ENCODE measurements around the gene SYT13.

Gene SYT13, protein sequence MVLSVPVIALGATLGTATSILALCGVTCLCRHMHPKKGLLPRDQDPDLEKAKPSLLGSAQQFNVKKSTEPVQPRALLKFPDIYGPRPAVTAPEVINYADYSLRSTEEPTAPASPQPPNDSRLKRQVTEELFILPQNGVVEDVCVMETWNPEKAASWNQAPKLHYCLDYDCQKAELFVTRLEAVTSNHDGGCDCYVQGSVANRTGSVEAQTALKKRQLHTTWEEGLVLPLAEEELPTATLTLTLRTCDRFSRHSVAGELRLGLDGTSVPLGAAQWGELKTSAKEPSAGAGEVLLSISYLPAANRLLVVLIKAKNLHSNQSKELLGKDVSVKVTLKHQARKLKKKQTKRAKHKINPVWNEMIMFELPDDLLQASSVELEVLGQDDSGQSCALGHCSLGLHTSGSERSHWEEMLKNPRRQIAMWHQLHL

DNA sequence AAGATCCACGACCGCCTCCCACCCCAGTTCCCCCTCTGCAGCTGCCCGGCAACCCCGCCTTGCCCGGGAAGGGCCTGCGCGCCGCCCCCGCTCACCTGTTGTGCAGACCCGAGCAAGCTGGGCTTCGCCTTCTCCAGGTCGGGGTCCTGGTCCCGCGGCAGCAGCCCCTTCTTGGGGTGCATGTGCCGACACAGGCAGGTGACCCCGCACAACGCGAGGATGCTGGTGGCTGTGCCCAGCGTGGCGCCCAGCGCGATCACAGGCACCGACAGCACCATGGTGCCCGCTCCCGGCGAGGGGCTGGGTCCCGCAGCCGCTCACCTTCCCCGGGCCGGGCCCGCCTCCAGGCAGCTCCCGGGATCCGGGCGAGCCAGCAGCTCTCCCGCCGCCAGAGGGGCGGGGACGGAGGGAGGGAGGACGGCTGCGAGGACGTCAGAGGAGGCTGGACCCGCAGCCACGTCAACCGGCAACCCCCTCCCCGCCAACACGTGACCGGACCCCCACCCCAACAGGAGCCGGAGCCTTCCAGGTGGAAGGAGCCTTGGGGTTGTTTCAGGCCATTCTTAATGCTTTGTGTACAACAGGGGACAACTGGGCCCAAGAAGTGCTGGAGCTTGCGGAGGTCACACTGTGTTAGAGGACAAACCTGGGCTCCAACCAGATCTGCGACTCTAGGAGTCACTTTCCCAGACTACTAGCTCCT is at the start of gene SYT13:
Gene SYT13 (minus strand): TSS at position 412 of the 703 bp plus-strand sequence. CDS start 134 bp downstream, at position 278.
- DNase-seq (ENCODE audit: low read depth) = no peak

DNA sequence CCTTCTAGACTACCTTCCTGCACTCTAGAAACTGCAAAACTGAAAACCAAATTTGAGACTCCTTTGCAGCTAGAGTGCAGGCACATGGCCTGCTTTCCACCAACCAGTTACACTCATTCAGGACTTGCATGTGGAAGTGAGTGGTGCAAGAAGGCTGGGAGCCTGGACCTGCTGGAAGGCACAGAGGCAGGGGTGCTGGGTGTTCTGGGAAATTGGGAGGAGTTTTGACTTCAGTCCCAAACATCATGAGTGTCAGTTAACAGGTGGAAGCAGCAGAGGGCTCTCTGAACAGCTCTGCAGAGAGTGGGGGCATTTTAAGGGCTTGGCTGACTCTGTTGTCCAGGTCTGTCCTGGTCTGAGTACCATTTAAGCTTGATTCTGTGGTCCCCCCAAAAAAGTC is 49.3 kb upstream of the SYT13 start:
- DNase-seq (ENCODE audit: low read depth) = no peak

DNA sequence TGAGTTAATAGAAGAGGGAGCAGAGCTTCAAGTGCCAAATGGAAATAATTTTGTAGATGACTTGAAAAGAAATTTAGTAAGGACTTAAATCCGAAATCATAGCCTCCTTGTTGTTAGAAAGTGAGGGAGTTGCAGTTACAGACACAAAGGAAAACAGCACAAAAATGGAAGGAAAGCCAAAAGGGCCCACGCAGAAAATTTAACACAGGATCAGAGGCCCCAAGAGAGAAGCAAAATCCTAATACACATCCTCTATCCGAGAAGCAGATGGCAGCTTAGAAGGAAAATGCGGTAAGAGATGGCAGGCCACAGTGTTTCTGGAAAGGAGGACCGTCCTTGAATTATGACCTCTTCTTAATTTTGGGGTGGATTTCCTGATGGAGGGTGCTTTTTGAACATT is 48.7 kb upstream of the SYT13 start:
- DNase-seq (ENCODE audit: low read depth) = no peak

DNA sequence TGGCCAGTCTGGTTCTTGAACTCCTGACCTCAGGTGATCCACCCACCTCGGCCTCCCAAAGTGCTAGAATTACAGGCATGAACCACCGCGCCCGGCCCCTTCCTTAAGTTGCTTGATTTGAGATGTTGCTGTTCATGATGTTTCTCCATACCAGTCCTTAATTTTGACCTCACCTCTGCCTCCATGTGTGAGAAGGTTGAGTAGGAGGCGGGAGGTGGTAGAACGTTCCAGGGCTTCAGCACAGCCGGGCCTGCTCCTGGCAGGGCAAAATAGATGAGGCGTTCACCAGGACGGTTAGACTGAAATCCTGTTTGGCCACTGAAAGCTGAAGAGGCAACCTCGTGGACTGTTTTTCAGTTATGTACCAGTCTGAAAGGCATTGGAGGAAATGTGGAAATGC is 48.3 kb upstream of the SYT13 start:
- DNase-seq (ENCODE audit: low read depth) = no peak

DNA sequence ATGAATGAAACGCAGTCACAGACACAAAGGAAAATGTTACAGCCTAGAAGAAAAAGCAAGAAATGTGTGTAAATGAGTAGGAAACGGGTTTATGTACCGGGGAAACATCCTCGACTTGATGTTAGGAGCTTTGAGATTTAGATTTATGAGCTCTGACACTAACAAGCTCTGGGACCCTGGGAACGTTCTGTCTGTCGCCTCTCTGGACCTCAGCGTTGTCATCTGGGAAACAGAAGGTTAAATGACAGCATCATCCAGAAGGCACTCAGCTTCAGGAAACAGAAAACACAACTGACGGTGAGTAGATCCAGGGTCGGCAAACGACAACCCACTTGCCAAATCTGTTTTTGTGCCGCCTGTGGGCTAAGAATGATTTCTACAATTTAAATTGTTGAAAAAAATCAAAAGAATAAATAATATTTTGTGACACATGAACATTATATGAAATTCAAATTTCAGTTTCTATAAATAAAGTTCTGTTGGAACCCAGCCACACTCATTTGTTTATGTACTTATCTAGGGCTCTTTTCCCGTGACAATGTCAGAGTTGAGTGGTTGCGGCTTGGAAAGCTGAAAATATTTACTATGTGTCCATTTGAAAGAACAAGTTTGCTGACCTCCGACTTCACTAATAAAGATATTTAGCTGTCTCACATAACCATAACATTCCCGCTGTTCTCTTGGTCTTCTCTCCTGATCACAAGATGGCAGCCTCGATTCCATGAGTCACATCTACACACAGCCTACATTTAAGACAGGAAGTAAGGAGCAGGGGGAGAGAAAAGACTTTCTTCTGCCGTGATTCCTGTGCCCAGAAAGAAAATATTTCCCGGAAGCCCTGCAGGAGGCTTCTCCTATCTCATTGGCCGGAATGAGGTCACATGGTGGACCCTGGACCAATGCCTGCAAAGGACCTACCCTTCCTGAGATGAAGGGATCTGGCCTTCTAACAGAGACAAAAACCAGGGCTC is 47.1 kb upstream of the SYT13 start:
- no peak for DNase-seq (ENCODE audit: low read depth)

DNA sequence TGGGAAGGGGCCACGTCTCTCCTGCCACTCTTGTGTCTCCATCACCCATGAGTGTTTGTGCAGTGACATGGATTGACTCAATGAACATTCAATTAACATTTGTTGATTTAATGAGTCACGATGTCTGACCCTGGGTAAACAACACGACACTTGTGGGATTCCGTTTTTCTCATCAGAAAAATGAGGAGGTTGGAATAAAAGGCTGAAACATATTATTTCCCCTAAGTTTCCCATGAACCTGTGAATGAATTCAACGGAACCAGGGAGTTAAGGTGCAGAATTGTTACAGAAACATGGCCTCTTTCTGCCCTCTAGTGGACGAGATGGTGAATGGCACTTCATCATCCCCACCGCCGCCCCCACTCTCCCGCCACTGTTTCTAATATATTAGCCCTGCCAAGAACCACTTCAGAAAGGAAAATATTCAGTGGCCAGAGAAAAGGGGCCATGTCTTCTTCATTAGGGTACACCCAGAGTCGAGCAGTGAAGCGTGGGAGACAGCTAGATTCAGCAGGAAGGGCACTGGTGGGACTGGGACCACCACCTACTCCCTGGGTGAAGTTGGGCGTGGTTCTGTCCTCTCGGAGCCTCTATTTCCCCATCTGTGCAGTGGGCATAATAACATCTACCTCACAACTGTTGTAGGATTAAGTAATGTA is 46.3 kb upstream of the SYT13 start:
- no peak for DNase-seq (ENCODE audit: low read depth)

DNA sequence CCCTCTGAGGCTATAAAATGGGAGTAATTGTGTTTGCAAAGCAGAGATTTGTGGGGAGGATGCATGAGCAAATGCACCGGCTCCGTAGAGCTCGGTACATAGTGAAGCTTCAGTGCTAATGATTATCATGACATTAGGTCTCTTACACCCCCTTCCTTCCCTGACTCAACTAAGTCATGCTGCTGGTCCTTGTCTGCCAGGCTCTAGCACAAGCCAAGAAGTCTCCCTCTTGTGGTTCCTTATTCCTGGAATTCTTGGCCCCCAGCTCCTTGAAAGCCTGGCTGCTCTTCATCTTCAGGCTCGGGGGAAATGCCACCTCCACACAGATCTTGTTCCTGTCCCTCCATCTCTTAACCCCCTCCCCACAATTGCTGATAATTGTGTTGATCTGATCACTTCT is 45.7 kb upstream of the SYT13 start:
- no peak for DNase-seq (ENCODE audit: low read depth)

DNA sequence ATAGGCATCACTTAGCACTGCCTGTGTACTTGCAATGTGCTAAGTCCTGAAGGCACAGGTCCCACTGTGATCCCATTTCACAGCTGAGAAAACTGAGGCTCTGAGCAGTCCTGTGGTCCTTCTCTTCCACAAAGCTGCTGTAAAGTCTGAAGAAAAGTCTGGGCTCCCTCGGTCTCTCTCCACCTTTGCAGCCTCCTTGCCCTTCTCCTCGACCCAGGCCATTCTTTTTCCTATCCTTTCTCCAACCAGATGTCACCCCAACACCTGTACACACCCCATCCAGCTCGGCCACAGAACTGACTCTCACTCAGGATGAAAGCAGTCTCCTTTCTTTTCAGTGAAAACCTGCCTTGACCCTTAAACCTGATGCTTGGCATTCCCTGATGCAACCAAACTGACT is 42.6 kb upstream of the SYT13 start:
- DNase-seq (ENCODE audit: low read depth) = no peak

DNA sequence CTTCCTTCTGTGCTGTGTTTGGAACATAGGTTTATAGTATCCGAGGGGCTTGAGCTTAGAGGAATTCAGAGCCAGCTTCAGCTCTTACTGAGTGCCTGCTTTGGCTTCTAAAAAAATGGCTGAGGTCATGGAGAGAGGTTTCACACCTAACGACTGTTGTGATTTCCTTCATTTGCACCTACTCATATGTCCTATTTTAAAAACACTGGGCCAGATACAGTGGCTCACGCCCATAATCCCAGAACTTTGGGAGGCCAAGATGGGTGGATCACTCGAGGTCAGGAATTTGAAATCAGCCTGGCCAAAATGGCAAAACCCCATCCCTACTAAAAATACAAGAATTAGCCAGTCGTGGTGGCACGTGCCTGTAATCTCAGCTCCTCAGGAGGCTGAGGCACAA is 38.3 kb upstream of the SYT13 start:
- no peak for DNase-seq (ENCODE audit: low read depth)

DNA sequence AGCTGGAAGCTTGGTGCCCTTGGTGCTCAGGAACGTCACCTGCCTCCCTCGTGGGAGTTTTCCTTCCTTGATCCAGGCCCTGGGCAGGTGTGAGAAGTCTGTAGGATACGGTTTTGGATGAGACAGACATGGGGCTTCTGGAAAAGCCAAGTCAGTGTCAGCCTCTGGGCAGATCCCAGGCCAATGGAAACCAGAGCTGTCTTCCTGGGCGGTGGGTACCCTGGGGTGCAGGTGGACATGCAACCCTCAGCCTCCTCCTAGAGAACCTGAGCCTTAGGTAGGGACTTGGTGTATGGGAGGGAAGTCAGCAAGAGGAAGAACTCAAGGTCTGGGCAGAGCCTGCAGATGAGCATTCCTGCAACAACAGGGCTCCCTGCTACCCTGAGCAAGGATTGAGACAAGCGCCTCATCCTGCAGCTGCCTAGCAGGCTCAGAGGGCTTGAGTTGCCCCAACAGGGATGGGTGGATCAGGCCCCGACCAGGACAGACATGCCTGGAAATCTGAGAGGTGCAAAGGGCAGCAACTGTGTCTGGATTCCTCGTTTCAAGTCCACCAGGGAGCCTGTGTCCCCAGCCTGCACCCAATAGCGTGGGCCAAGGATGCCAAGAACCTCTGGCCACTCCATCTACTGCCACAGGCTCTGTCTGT is 37.6 kb upstream of the SYT13 start:
- no peak for DNase-seq (ENCODE audit: low read depth)

DNA sequence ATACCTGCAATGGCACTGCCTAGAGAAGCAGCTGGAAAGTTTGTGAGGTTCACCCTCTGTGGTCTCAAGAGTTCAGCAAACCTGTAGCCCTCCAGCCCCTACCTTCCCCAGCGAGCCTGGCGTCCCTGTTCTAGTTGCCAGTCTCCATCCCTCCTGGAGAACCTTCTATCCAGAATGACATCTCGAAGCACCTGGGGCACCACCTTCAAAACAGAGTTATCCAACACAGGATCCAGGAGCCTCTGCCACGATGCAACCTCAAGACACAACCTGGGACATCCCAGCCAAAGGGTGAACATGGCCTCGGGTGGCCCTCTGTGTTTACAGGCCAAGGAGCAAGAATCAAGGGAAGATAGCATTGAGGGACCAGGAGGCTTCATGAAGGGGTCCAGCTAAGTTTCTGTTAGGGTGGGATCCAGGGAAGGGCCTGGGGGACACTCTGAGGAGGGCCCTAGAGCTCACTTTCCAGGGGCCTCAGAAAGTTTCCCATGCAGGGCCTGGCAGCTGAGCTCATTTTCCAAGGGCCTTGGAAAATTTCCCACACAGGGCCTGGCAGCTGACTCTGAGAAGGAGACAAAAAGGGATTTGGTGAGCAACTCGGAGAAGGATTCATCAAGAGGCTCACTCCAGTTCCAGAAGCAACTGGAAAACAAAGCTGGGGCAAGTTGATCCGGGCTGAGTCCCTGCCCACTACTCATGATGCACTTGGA is 36.9 kb upstream of the SYT13 start:
- no peak for DNase-seq (ENCODE audit: low read depth)

DNA sequence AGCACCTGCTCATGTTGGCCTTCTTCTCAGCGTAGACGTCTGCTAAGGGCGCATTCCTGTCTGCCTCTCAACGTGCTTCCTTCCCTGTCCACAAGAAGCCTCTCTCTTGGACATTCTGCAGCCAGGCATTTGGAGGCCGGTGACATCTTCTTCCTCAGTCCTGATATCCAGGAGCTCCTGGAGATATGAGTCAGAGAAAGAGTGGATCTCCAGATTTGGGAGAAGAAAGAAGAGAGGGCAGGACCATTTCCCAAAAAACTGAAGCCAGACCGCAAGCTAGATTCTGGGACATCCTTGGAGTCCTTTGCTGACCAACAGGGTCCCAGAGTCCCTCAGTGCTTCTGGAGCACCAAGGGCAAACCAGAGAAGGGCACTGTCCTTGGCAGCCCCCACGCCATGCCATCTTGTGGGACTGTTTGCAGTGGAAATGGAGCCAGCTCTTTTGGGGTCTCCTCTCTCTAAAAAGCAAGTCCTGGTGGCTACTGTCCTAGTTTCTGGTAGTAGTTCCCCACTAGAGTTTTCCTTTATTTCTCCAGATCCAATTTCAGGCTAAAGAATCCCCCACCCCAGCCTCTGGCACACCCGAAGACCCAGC is 36.1 kb upstream of the SYT13 start:
- DNase-seq (ENCODE audit: low read depth) = no peak

DNA sequence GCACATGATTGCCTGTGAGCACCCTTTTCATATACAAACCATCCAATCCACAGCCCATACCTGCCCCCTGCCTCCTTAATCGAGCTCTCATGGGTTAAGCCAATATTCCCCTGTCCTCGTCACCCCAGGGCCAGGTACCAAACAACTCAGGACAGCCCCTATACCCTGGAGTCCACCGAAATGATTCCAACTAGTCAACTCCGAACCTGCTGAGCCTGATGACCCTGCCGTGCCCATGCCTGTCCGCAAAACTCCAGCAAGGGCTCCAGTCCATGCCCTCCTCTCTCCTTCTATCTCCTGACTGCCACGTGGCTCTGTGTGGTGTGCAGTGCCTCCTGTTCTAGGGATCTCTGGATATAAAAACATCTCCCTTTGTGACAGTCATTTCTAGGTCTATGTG is 35.5 kb upstream of the SYT13 start:
- DNase-seq (ENCODE audit: low read depth) = no peak

DNA sequence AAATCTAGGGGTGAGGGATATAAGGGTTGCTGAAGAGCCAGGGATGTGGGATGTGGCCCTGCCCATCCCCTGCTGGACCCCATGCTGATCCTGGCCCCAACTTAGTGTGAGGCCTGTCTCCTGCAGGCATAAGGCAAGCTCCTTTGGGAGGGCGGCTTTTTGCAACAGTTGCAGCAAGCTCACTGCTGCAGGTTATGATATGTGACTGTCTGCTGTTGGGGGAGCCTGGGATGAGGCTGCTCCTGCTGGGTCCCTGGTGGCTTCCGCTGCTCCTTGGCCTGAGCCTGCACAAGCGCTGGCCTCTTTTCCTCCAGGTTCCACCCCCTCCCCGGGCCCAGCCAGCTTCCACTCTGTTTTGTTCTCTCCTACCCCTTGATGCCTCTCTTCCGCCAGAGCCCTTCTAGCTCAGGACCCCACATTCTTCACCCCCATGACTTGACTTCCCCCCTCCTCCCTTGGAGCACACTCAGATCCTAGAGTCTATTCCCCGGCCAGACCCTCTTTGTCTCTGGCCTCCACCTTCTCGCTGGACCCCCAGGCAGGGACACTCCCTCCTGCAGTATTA is 35.0 kb upstream of the SYT13 start:
- DNase-seq (ENCODE audit: low read depth) = no peak

DNA sequence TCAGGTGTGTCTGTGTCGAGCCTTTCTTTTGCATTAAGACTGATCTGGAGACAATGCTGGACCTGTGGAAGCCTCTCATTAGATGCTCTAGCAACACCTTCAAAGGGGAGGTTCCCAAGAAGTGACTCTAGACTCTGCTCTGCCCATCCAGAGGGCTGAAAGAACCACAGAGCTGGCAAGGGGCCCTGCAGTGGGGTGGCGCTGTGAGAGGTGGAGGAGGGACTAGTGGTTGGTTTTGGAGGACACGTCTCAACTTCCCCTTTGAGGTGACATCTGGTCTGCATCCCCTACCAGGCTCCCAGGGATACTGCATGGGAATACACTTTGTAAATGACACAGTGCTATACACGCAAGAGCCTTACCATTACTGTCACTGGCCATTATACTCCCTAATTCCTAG is 34.2 kb upstream of the SYT13 start:
- no peak for DNase-seq (ENCODE audit: low read depth)

DNA sequence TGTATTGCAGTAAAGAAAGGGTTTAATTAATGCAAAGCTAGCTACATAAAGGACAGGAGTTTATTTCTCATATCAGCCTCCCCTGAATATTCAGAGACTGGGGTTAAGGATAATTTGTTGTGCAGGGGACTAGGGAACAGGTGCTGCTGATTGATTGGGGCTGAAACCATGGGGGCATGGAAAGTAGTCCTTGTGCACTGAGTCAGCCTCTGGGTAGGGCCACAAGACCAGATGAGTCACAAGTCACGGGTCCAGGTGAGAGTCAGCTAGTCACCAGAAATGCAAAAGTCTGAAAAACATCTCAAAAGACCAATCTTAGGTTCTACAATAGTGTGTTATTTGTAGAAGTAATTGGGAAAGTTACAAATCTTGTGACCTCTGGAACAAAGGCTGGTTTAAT is 32.9 kb upstream of the SYT13 start:
- no peak for DNase-seq (ENCODE audit: low read depth)

DNA sequence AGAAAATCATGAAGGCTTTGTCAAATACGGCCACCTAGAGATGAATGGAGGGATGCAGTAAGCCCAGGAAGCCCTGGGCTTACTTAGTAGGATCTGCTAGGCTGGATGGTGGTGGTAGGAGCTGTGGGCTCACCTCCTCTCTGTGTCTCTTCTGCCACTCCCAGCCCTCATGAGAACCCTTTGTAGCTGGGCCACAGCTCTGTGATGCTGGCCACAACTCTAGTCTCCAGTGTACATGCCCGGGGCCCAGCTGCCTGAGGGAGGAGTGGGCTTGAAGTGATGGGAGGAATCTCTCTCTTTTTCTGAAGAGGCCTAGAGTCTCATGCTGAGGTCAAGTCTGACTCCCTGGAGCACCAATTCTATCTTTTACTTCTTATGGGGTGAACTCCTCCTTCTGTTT is 32.4 kb upstream of the SYT13 start:
- no peak for DNase-seq (ENCODE audit: low read depth)

DNA sequence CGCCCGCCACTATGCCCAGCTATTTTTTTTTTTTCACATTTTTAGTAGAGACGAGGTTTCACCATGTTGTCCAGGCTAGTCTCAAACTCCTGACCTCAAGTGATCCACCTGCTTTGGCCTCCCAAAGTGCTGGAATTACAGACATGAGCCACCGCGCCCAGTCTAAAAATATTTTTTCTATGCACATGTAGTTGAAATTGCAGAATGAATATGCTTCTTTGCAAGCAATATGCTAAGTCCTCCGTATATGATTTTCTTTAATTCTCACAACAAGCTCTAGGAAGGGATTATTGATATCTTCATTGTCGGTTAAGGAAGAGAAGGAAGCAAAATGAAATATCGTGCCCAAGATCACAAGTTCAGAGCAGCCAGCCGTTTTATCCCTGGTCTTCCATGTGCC is 30.1 kb upstream of the SYT13 start:
- no peak for DNase-seq (ENCODE audit: low read depth)

DNA sequence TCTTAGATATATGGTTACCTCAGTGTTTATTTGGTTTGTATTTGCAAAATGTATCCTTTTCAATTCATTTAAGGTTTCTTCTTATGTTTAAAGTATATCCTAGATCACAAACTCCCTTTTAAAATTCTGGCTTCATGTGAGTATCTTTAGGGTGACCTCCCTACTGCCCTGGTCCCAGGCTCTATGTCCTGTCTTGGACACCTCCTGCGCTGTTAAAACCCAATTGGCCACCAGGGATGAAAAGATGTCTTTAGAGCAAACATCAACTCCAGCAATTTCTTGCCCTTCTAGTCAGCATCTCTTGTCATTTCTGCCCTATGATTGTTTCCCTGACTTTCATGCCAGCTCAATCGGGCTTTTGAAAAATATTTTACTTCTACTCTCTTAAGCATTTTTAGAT is 28.8 kb upstream of the SYT13 start:
- DNase-seq (ENCODE audit: low read depth) = no peak
